Fibroblast of upper back skin (primary cell): Measurements from ENCODE around the gene AADAC.
A peak's percentile ranks its signal among the peaks of the same experiment; 100 is the strongest.
"Not testable (repeated sequence)": the region's sequence is repeated elsewhere in the genome, so short reads cannot be mapped to it uniquely, and the experiment has no call there.

Experiments used
- DNase-seq: peaks from one replicate; pipeline ENCODE4 v3.0.0-alpha.2; 2013

The AADAC gene

DNA sequence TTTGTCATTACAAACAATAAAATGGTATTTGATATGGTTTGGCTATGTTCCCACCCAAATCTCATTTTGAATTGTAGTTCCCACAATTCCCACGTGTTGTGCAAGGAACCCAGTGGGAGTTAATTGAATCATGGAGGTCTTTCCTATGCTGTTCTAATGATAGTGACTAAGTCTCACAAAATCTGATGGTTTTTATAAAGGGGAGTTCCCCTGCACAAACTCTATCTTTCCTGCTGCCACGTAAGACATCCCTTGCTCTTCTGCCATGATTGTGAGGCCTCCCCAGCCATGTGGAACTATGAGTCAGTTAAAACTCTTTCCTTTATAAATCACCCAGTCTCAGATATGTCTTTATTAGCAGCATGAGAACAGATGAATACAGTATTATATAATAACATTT, 15.4 kb upstream of the AADAC start:
- DNase-seq = peak; percentile 77

GRCh38 chr3:151800431-151800830, 13.5 kb upstream of the AADAC start:
- DNase-seq = no peak

DNA sequence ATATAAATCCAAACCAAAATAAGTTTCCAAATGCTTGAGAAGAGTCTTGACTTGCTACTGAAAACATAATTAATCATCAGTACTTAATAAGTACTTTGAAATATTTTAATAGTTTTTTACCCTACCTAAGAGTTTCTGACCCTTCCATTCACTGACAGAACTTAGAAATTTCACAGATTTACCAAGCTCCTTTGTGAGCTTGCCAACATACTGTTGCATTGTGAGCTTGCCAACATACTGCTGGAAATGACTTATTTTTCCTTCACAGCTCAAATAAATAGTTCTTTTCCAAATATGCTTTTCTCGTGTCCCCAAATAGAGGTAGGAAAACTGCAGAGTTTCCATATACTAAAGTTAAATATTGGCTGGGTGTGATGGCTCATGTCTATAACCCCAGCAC, 9.6 kb upstream of the AADAC start:
- DNase-seq = no peak

GRCh38 chr3:151806838-151807237, 7.1 kb upstream of the AADAC start:
- no peak for DNase-seq

DNA sequence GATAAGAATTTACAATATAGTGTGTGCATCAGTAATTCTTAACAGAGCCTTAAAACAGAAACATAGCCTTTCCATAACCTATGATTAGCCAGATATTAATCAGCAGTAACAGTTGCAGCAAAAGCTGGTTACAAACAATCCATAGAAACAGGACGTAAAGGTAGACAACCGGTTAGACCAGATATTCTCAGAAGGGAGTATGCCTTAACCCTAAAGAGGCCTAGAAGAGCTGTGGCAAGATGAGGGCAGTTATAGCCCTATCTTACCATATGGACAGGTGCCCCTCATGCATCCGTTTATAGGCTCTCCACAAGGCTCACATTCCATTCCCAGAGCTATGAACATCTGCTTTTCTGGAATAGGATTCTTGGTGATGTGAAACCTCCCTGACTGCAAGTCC, 5.0 kb upstream of the AADAC start:
- DNase-seq = not testable (repeated sequence)

DNA sequence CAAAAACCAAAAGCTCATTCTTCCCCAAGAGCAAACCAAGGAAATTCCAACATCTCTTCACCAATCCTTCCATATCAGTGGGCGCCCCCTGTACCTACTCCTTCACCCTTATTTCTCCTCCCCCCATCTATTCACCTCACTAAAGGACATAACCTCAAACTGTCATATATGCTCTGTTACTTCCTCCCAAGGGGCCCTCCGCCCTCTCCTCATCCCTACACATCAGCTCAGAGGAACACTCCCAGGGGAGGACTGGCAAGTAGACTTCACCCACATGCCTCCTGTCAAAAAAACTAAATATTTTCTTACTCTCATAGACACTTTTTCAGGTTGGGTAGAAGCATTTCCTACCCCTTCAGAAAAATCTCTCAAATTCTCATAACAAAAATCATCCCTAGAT, 2.4 kb upstream of the AADAC start:
- no peak for DNase-seq

DNA sequence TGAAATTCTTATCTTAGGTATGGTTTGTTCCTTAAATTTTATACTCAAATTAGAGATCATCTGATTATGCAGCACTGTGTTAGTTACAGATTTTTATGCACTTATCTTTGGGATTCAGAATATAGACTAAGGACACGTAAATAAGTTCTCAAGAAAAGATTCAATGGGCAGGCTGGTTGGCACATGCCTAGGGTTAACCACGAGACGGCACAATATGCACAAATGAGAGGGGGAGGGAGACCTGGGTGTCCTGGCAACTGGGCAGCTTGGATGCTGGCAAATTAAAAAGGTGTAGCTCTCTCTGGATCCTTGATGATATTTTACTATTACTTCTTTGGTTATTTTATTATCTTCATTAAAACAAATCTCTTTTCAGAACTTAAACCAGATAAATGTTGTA, 672 bp downstream of the AADAC start:
- DNase-seq = no peak

DNA sequence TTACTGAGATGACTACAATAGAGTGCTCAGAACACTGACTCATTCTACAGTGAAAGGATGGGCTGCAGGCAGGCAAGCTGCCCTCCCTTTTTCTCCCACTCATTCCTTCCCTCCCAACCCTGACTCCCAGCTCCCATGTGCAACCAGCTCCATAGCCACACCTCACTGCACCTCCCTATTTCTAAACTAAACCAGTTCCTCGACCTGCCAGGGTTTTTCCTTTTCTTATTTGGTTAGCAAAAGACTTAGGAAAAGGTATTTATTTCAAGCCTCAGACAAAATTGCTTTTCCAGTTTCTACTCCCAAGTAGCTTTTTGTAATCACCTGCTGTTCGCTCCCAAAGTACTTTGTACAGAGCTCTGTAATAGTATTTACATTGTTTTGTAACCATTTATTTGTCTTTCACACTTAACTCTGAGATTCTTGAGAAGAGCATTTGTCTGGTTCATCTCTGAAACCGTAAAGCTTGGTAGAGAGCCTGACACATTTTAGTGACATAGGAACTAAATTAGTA, 2.2 kb downstream of the AADAC start:
- peak; percentile 59 for DNase-seq

- no peak for DNase-seq
These were observed 3.6 kb downstream of the AADAC start for GRCh38 chr3:151817473-151817872.

DNA sequence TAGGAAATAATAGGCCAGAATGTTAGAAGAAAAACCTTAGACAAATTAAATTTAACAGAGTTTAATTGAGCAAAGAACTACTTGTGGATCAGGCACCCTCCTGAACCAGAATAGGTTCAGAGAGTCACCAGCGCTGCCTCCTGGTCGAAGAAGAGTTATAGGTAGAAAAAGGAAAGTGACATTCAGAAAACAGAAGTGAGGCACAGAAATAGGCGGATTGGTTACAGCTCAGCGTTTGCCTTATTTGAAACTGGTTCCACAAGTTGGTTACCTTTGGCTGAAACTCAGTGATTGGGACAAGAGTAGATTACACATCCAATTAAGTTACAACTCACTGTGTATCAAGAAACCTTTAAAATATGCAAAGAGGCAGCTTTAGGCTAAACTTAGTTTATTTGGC, 4.4 kb downstream of the AADAC start:
- no peak for DNase-seq

DNA sequence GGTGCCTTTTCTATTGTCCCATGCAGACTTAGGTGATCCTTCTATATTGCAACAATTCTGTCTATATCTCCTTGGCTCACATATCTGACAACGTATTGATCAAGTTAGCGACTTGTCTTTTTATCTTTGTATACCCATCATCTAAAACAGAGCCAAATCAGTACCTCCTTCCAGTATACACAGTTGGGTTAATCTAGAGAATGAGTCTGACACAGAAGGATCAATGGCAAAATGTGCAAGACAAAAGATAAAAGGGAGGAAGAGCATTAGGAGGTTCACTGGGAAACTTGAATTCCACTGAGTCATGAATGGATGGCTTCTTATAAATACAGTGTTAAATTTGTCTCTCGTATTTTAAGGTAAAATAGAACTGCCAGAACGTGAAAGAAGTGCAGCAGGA, 6.0 kb downstream of the AADAC start:
- no peak for DNase-seq

GRCh38 chr3:151827816-151828215, 13.9 kb downstream of the AADAC start:
- DNase-seq = peak; percentile 80

GRCh38 chr3:151835751-151836525, 22.0 kb downstream of the AADAC start:
- DNase-seq = peak; percentile 67

- peak; percentile 93 for DNase-seq
These were observed 23.1 kb downstream of the AADAC start for GRCh38 chr3:151837057-151837456.

DNA sequence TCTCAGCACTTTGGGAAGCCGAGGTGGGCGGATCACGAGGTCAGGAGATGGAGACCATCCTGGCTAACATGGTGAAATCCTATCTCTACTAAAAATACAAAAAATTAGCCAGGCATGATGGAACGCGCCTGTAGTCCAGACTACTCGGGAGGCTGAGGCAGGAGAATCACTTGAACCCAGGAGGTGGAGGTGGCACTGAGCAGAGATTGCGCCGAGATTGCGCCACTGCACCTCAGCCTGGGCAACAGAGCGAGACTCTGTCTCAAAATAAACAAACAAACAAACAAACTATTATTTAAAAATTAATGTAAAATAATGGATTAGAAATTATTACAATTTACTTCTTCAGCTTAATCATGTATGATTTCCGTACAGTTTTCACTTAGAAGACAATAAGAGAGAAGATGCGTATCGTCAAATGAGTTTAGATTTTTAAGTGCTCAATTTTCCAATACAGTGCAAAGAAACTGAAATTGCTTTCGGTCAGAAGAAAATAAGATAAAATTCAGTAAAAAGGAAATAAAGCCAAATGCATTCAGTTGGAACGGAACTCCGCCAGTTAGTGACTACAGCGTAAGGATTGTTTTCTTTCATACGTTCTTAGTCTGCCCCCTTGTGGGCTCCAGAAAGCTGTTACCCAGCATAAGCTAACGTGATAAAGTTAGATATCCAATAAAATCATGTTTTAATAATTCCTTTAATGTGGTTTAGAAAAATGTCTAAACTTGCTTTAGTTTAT, 24.8 kb downstream of the AADAC start:
- peak; percentile 87 for DNase-seq

DNA sequence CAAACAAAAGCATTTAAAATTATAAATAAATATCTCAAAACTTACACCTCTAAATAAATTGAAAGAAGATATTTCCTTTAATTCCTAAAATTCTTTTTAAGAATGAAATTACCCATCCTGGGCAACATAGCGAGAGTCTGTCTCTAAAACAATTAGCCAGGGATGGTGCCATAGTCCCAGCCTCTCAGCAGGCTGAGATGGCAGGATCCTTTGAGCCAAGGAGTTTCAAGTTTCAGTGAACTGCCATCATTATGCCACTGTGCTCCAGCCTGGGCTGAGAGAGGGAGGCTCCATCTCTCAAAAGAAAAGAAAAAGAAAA, 25.4 kb downstream of the AADAC start:
- no peak for DNase-seq

DNA sequence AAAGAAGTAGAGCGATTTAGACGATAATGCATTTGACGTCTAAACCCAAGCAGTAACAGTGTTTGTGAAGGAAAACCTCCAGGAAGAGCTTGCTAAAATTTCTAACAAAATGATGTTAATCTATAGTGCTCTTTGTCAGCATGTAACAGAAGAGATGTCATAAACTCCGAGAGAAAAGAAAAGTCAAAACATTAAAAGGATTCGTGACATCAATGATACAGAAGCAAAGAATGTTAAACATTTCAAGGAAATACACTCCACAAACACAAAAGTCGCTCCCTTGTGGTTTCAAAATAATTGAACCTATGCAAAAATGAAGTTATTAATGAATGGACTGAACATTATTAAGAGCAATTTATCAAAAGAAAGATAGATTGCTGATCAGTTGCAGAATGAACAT, 27.9 kb downstream of the AADAC start:
- peak; percentile 30 for DNase-seq

DNA sequence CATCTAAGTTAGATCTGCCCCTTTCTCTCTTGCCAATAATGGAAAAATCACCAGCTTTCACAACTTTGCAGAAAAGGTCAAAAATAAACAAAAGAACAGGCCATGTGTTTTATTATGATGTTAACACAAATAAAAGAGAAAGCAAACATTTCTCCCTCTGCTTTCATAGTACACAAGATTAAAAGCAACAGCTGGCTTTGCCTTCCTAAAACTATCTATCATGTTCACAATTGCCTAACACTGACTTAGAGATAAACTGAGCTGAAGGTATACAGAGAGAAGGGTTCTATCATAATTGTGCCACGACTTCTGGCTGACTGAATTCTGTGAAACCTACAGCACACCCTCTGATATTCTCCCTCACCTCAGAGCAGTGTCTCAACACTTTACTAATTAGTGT, 29.4 kb downstream of the AADAC start:
- DNase-seq = no peak

GRCh38 chr3:151845306-151845905, 31.5 kb downstream of the AADAC start:
- DNase-seq = no peak

DNA sequence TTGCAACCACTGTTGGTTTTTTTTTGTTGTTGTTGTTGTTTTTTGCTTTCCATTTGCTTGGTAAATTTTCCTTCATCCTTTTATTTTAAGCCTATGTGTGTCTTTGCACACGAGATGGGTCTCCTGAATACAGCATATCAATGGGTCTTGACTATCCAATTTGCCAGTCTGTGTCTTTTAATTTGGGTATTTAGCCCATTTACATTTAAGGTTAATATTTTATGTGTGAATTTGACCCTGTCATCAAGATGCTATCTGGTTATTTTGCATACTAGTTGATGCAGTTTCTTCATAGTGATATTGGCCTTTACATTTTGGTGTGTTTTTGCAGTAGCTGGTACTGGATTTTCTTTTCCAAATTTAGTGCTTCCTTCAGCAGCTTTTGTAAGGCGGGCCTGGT, 36.1 kb downstream of the AADAC start:
- not testable (repeated sequence) for DNase-seq

DNA sequence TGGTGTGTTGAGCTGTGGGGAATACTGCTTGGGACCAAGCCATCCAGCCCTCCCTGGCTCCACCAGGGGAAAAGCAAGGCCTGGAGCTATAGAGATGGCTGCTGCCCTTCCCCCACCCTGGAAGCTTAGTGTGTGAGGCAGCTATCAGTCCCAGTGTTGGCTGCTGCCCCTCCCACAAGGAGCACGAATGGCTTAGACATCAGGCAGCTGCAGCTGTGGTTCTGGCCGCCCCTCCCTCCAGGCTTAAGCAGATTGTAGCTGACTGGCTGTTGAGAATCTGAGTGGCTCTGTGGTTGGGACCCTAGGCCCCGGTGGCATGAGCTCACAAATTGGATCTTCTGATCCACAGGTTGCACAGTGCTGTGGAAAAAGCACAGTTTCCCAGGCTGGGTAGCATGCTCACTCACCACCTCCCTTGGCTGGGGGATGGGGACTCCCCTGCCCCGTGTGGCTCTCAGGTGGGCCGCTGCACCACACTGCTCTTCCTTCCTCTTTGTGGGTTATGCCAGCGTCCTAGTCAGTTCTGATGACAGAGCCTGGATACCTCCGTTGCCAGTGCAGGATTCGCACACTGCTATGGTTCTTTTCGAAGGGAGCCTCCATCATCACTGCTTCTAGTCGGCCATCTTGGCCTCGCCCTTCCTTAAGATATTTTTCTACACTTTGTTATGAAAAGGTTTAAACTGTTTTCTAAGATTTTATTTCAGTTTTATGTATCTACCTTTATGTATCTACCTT, 38.3 kb downstream of the AADAC start:
- DNase-seq = no peak

- no peak for DNase-seq
These were observed 42.2 kb downstream of the AADAC start for GRCh38 chr3:151856118-151856517.

- DNase-seq = no peak
These were observed 42.7 kb downstream of the AADAC start for GRCh38 chr3:151856641-151857040.
